Right cardiac atrium (tissue), 5 donors: ENCODE measurements around the gene NOTUM. TPM values are rescaled to one million over a fixed set of nuclear protein-coding genes. Genes with fewer than 3 reads are reported as not detected.
"Not testable (repeated sequence)": the region's sequence is repeated elsewhere in the genome, so short reads cannot be mapped to it uniquely, and the experiment has no call there.

Source experiments
- ATAC-seq, 2 donors: fragments of 200-7000 bp; cut with Tn5 transposase; one replicate each; pipeline versions ENCODE4 v1.8.0 to v1.9.1; 2020; ENCODE audit warnings: moderate library complexity in 2 of 2, mild to moderate bottlenecking in 1 of 2
- DNase-seq, 3 donors: peaks; one replicate each; pipeline ENCODE4 v3.0.0-alpha.2; 2020
- H3K27ac ChIP-seq: one replicate; pipeline ENCODE4 v1.5.1; 2013; ENCODE audit warnings: mild to moderate bottlenecking, low read length, control low read depth, moderate library complexity
- H3K27me3 ChIP-seq: one replicate; pipeline ENCODE4 v1.6.1; 2013; ENCODE audit not compliant: control insufficient read depth, insufficient read depth
- H3K4me1 ChIP-seq: one replicate; pipeline ENCODE4 v1.6.1; 2013; ENCODE audit warnings: low read length; ENCODE audit not compliant: control insufficient read depth, insufficient read depth
- H3K4me3 ChIP-seq: one replicate; pipeline ENCODE4 v1.5.1; 2013; ENCODE audit warnings: low read length, control low read depth
- H3K9me3 ChIP-seq: one replicate; pipeline ENCODE4 v1.6.1; 2013; ENCODE audit warnings: low read length; ENCODE audit not compliant: control insufficient read depth
- WGBS: extraction: QIAGEN DNeasy Blood & Tissue Kit; methylation state at CpG from one replicate; pipeline ENCODE4 v1.1.7; 2013; 5-methylcytosine and 5-hydroxymethylcytosine counted together
- intact Hi-C, 4 donors: fragments of 100-400 bp; cut with DNase I; formaldehyde crosslinking; loops; one replicate each; pipeline versions ENCODE4 v1.11.0 to v1.14.0; 2022 to 2023
- polyA plus RNA-seq: library from polyadenylated mRNA; stranded (reverse); fragments of 200-250 nt; gene quantifications from one replicate; pipeline ENCODE4 v1.2.3, GENCODE V29; 2013
- total RNA-seq, 4 donors: library from RNA; stranded (reverse); fragmentation: NEBNext Ultra II Directional; extraction: Animal tissue kit (Norgen Biotek cat#: 25700); gene quantifications; one replicate each; pipeline ENCODE4 v1.2.1, GENCODE V29; 2021
- donor health status: healthy with polysubstance abuse.
- donor health status: DM: no; HTN: yes; CAD: no.
- donor health status: DM: no; HTN: no; CAD: no.
- donor health status: DM: no; HTN: yes; CAD: no; lungs with severe emphysema.
- donor health status: DM: yes; HTN: yes; CAD: no.

The NOTUM gene
- total and polyA plus RNA-seq, 5 donors = 0.05 TPM; not detected in 4

DNA sequence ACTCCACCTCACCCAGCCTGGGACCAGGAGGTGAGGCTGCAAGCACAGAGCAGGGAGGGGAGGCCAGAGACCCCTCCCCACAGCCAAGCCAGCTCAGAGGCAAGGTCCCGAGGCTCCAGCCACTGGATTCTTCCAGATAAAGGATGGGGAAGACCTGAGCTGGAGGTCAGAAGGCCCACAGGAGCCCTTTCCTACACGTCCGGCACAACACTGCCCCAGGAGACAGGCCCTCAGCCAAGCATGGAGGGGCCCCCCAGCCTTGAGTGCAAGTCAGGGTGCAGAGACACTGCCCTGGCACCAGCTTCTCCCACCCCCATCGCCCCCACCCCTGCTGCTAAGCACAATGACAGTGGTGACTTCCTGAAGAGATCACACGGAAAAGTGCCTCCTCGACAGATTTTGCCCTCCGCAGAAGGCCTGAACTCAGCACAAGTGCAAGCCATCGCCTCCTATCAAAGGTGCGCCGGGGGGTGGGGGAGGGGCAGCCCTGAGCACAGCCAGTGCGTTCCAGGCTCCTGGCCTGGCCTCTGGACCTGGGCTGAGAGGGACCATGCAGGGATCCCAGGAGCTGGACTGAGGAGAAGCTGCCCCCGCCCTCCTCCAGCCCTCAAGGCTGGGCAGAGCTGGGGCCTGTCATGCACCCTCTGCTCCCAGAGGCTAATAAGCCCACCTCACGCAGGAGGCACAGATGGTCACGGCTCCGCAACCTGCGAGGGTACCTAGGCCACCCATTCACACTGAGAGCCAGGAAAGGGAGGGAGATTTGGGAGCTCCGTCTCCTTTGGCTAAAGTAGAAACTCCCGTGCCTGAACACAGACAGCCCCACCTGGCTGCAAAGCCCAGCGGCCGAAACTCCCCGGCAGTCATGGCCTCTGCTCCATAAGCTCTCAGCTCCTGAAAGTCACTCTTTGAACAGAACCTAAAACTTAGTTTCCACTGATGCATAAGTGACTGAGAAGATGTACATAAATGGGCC is 36.1 kb downstream of the NOTUM start:
- Histone ChIP-seq H3K4me3 (no peak overlapping the region), H3K27ac (no peak overlapping the region), H3K27me3 (no peaks in the 10 kb centered on the region), H3K9me3 (no peaks in the 10 kb centered on the region), H3K4me1 (peaks cover 22% of the 10 kb centered on the region)
- intact Hi-C loops = no loop called here
- ATAC-seq (no peak), DNase-seq (peak in 1 of 3 donors; percentile 49)
- WGBS = 64% methylated on average over 21 of the region's 21 CpGs

DNA sequence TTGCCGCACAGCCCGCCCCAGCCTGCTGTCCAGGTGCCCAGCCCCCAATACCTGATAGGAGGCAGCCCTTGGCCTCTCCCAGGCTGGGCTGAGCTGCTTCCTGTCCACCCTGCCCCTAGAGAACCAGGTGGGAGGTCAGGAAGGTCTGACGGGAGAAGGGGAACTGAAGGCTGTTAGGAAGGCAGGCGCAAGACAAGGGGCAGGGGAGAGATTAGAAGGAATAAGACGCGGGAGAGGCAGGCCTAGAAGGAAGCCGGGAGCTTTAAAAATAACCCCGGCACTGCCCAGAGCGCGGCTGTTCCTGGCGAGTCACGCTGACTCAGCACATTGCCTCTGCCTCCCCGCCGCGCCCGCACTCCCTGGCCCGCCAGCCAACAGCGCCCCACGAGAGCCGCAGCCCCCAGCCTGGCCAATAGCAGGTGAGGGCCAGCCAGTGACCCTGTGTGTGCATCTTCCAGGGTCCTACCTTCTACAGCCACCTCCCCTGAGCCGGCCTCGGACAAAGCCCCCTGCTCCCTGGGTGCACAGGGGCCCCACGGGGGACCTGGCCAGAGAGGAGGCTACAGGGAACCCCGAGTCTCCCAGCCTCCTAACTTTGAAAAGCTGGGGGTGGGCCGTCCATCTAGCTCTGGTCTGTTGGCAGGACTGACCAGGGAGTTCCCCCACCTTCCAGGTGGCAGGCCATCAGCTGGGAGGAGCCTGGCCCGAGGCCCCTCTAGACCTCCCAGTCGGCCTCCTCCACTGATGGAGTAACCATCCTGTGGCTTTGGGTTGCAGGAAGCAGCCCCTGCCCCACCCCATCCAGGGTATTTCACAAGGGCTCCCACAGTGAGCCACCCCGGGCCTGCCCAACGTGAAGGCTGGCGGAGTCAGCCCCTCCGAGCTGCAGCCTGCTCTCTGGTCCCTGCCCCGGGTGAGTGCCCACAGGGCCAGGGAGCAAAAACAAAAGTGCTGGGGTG is 37.4 kb downstream of the NOTUM start:
- peaks cover 22% of the 10 kb centered on the region for H3K4me1 ChIP-seq
- no peaks in the 10 kb centered on the region for H3K9me3 ChIP-seq
- intact Hi-C loops = no loop called here
- WGBS = 29% methylated on average over 32 of the region's 32 CpGs
- H3K4me3 ChIP-seq = no peak overlapping the region
- DNase-seq (peak; percentile 79 to 92 (median 89)), ATAC-seq (peak; percentile 32 to 37)
- peak overlapping the region; percentile 46 for H3K27ac ChIP-seq
- H3K27me3 ChIP-seq = no peaks in the 10 kb centered on the region

DNA sequence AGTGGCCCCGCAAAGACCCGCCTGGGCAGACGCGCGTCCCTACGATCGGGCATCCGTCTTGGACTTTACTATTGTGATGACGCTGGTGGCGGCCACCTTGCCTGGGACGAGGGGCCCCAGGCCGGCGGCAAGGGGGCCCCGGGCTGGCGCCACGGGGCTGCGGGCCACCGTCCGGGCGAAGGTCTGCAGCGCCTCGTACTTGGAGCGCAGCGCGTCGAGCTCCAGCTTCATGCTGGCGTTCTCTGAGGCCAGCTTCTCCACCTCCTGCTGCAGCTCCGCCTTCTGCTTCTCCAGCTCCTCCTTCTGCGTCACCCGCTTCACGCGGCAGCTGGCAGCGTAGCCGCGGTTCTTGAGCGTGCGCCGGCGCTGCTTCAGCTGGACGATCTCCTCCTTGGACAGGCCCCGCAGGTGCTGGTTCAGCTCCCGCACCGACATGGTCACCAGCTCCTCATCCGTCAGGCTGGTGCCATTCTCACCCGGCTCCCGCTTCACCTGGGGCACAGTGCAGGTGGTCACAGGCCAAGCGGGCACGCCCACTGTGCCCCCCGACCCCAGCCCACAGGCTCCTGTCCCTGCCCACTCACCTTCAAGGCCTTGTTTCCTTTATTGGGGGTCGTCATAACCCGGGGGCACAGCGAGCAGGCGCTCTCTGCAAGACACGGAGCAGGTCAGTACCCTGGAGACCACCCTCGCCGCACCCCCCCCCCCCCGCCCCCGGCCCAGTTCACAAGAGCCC is 38.3 kb downstream of the NOTUM start:
- ATAC-seq = no peak
- H3K27ac ChIP-seq = no peak overlapping the region
- H3K4me1 ChIP-seq = peaks cover 22% of the 10 kb centered on the region
- intact Hi-C loops = no loop called here
- no peak for DNase-seq
- 89% methylated on average over 58 of the region's 58 CpGs for WGBS
- no peaks in the 10 kb centered on the region for H3K9me3 ChIP-seq
- H3K4me3 ChIP-seq = no peak overlapping the region
- no peaks in the 10 kb centered on the region for H3K27me3 ChIP-seq

DNA sequence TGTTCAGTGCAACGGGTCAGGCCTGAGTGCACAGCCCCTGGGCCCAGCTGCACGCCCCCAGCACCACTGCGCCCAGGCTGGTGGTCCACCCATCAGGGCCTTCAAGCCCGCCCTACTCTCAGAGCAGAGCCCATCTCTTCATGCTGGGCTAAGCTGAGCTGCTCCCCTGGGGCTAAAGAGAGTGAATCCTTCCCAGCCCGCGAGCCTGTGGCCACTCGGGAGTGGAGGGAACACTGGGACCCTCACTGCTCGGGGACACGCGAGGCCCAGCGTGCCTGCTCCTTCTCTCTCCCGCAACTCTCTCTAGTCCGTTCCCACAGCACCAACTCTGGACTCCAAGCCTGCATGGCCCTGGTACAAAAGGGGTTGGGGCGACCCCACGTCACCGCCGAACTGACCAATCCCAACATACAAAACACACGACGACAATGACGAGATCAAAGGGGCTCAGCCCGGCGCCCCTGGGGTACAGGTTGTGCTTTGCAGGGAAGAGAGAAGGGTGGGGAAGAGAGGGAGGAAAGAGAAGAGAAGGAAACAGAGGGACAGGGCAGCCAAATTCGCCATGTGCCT is 38.9 kb downstream of the NOTUM start:
- ATAC-seq (no peak), DNase-seq (peak in 1 of 3 donors; percentile 44)
- intact Hi-C loops = no loop called here
- Histone ChIP-seq H3K4me3 (no peak overlapping the region), H3K9me3 (no peaks in the 10 kb centered on the region), H3K27me3 (no peaks in the 10 kb centered on the region), H3K27ac (no peak overlapping the region), H3K4me1 (peaks cover 22% of the 10 kb centered on the region)
- 93% methylated on average over 23 of the region's 23 CpGs for WGBS

DNA sequence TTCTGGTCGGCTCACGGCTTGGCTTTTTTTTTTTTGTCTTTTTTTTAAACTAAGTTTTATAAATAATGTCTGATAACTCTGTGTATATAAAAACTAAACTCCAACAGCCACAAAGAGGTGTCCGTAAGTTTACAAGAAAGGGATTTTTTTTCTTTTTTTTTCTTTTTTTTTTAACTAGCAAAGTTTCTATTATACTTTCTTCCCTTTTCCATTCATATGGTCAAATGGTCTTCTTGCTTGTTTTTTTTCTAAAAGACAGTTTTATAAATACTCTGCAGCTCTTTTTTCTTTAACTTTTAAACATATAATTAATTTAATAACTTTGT is 39.5 kb downstream of the NOTUM start:
- WGBS = 84% methylated on average over 3 of the region's 3 CpGs
- no peak for DNase-seq
- Histone ChIP-seq H3K27ac (no peak overlapping the region), H3K9me3 (no peaks in the 10 kb centered on the region), H3K4me1 (peaks cover 25% of the 10 kb centered on the region), H3K4me3 (no peak overlapping the region), H3K27me3 (no peaks in the 10 kb centered on the region)
- no peak for ATAC-seq
- intact Hi-C loops = no loop called here

DNA sequence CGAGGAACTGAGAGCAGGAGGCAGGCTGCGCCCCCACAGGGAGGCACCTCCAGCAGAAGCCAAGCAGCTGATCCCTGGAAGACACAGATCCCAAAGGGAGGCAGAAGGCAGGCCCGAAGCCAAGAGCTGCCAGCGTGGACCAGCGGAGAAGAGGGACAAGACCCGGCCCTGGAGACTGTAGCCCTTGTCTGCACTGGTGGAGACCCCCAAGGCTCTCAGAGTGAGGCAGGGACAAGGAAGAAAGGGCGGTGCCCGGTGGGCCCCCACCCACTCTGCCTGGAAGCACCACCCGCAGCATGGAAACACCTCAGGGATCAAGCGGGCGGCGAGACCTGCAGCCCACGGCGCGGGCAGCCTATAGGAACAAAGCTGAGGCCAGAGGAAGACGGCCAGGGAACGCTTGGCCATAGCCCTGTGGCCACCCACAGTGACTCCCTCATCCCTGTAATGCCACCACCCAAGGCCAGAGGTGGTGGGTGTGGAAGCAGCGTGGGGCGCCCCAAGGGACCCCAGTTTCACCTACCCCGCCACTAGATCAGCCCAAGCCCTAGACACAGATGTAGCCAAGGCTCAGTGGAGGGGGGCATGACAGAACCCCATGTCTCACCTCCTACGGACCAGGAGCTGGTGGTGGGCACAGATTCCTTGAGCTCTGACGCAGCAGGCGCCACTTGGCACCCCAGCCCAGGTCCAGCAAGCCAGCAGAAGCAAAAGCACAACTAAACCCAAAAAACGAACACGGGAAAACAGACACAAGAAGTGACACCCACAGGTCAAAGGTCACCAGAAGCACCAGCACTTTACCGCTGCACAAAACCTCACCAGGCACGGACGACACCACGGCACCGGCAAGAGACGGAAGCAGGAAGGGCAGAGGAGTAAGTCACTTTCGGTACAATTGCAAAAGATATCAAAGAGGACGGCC is 40.1 kb downstream of the NOTUM start:
- no peak overlapping the region for H3K27ac ChIP-seq
- WGBS = 82% methylated on average over 33 of the region's 33 CpGs
- peaks cover 22% of the 10 kb centered on the region for H3K4me1 ChIP-seq
- DNase-seq (no peak), ATAC-seq (no peak)
- no peak overlapping the region for H3K4me3 ChIP-seq
- no peaks in the 10 kb centered on the region for H3K9me3 ChIP-seq
- H3K27me3 ChIP-seq = no peaks in the 10 kb centered on the region
- intact Hi-C loops = no loop called here

DNA sequence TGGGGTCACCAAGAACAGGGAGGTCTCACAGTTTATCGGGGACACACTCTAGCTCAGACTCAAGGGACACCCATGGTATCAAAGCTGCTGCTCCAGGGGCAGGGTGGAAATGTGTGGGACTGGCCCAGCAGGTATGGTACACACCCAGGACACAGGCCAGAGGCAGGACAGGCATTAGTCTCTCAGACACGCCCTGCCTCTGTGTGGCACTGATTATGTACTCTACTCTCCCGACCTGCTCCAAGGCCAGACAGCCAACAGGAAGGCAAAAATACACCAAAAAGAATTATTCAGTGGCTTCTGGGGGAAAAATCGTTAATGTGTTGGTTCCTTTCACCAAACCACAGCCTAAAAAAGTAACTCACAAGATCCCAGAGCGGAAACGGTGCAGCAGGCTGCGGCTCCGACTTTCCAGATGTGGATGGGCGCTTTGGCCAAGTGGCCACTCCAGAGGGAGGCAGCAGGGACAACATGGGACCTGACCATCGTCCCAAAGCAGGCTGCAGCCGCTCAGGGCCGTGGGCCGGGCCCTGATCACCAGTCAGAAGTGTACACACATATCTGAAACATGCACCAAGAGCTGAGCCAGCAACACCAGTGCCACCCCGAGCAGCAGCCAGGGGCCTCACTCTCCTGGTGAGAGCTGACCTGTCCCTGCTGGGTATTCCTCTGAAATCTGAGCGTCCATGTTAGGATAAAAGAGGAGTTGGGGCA is 42.0 kb downstream of the NOTUM start:
- Histone ChIP-seq H3K4me3 (no peak overlapping the region), H3K27me3 (no peaks in the 10 kb centered on the region), H3K4me1 (peaks cover 13% of the 10 kb centered on the region), H3K27ac (no peak overlapping the region), H3K9me3 (no peaks in the 10 kb centered on the region)
- WGBS = 79% methylated on average over 15 of the region's 15 CpGs
- ATAC-seq (no peak), DNase-seq (no peak)
- intact Hi-C loops = no loop called here

DNA sequence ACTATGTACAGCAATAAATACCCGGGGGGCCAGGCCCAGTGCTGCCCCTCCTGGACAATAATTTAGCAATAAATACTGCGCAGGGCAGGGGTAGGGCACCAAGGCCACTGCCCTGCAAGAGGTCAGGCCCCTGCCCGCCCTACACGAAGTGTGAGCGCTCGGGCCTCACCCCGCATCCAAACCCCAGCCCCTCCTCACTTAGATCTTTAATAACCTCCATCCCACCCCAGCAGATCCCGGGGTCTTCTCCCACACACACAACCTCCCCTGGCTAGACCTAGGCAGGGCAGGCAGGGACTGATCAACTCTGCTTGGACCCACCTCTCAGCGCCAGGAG is 42.7 kb downstream of the NOTUM start:
- H3K4me3 ChIP-seq = peak overlapping the region; percentile 75
- H3K4me1 ChIP-seq, intact Hi-C loops, DNase-seq, H3K27ac ChIP-seq, H3K9me3 ChIP-seq, H3K27me3 ChIP-seq: not testable (repeated sequence)
- ATAC-seq = peak; percentile 7 to 11
- 37% methylated on average over 9 of the region's 9 CpGs for WGBS

DNA sequence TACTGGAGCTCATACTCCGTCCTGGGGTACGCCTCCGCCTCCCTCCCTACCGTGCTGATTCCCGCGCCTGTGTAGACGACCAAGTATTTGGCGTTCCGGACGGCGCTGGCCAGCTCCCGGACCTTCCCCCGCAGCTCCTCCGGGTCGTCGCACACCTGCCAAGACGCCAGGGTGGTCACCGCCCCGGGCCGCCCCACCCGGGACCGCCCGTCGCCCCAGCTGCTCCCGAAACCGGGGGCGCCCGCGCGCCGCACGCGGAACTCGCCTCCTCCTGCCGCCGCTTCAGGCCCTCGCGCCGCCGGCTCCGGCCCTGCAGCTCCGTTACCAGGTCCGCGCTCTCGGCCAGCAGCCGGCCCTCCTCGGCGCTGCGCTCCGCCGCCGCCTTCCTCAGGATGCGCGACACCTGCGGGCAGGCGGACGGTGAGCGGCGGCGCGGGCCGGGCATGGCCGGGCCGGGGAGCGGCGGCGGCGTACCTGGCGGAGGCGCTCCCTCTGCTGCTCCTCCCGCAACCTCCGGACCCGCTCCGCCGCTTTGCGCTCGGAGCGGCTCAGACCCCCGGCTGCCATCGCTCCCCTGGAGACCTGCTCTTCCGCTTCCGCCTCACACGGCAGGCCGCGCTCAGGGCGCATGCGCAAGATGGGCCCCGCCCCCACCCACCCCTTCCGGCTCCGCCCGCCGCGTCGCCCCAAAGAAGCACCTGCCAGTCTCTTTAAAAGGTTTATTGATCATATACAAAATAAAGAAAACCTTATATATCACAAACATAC is 43.2 kb downstream of the NOTUM start, which contains the start of gene SIRT7:
SIRT7 (minus strand) TSS at position 612 of the 768 bp plus-strand sequence; CDS start at position 567, 45 bp downstream.
- Histone ChIP-seq H3K4me3 (peak within 1 kb of the TSS; percentile 75), H3K27ac (no peak within 1 kb of the TSS), H3K9me3 (no peaks in the 10 kb centered on the region), H3K27me3 (no peaks in the 10 kb centered on the region), H3K4me1 (peaks cover 6% of the 10 kb centered on the region)
- DNase-seq = peak; percentile 76 to 94 (median 87)
- under 1% methylated on average over 94 of the region's 94 CpGs for WGBS
- ATAC-seq = peak; percentile 71
- intact Hi-C loops = no loop called here
